Mesenchymal stem cell (in vitro differentiated cells and primary cell): ENCODE measurements around the gene VTI1A.

ENCODE experiments used
- DNase-seq: peaks from one replicate; pipeline ENCODE4 v3.0.0-alpha.2; 2013
- H2AFZ ChIP-seq: one replicate; pipeline ENCODE4 v1.6.1; 2013; ENCODE audit warnings: low read depth, mild to moderate bottlenecking, control low read depth, inconsistent platforms, low read length, moderate library complexity
- H2AK5ac ChIP-seq: 2 replicates; pipeline ENCODE4 v1.6.1; 2013; ENCODE audit warnings: low read length, moderate library complexity, mild to moderate bottlenecking, inconsistent platforms; ENCODE audit not compliant: severe bottlenecking
- H2BK120ac ChIP-seq: one replicate; pipeline ENCODE4 v1.6.1; 2013; ENCODE audit warnings: low read depth, mild to moderate bottlenecking, inconsistent platforms, low read length, moderate library complexity
- H2BK12ac ChIP-seq, 2 experiments: one replicate each; pipeline ENCODE4 v1.6.1; 2013; ENCODE audit warnings: inconsistent platforms in 2 of 2, low read length in 2 of 2, mild to moderate bottlenecking in 2 of 2, moderate library complexity in 2 of 2, control low read depth in 1 of 2
- H2BK15ac ChIP-seq: one replicate; pipeline ENCODE4 v1.6.1; 2013; ENCODE audit warnings: mild to moderate bottlenecking, low read depth, inconsistent platforms; ENCODE audit not compliant: poor library complexity, severe bottlenecking
- H2BK5ac ChIP-seq: 2 replicates; pipeline ENCODE4 v1.6.1; 2013; ENCODE audit warnings: low read depth, mild to moderate bottlenecking, low read length, control low read depth, inconsistent platforms; ENCODE audit not compliant: poor library complexity, severe bottlenecking
- H3K14ac ChIP-seq, 2 experiments: one replicate each; pipeline ENCODE4 v1.6.1; 2013; ENCODE audit warnings: inconsistent platforms in 2 of 2, low read length in 2 of 2, control low read depth in 1 of 2, mild to moderate bottlenecking in 1 of 2, moderate library complexity in 1 of 2
- H3K18ac ChIP-seq, 2 experiments: one replicate each; pipeline ENCODE4 v1.6.1; 2013; ENCODE audit warnings: inconsistent platforms in 2 of 2, low read length in 2 of 2, control low read depth in 1 of 2, low read depth in 1 of 2, mild to moderate bottlenecking in 1 of 2
- H3K23ac ChIP-seq, 2 experiments: one replicate each; pipeline ENCODE4 v1.6.1; 2013; ENCODE audit warnings: inconsistent platforms in 2 of 2, low read length in 2 of 2, mild to moderate bottlenecking in 2 of 2, moderate library complexity in 2 of 2, control low read depth in 1 of 2
- H3K27ac ChIP-seq: 2 replicates; pipeline ENCODE4 v1.5.1; 2013; ENCODE audit warnings: mild to moderate bottlenecking, moderate library complexity, low read length, control low read depth, inconsistent platforms; ENCODE audit not compliant: poor library complexity, severe bottlenecking
- H3K27me3 ChIP-seq, 2 experiments: 2 replicates each; pipeline versions ENCODE4 v1.6.1 to v1.7.0; 2013; ENCODE audit warnings: low read length in 2 of 2, mild to moderate bottlenecking in 2 of 2, moderate library complexity in 2 of 2, control low read depth in 1 of 2, inconsistent platforms in 1 of 2; ENCODE audit not compliant: control insufficient read depth in 1 of 2, insufficient read depth in 1 of 2
- H3K36me3 ChIP-seq, 2 experiments: 2 replicates each; pipeline versions ENCODE4 v1.6.1 to v1.7.0; 2013; ENCODE audit warnings: low read length in 2 of 2, control low read depth in 1 of 2, inconsistent platforms in 1 of 2, low read depth in 1 of 2, mild to moderate bottlenecking in 1 of 2; ENCODE audit not compliant: insufficient read depth in 2 of 2, control insufficient read depth in 1 of 2
- H3K4ac ChIP-seq, 2 experiments: one replicate each; pipeline ENCODE4 v1.6.1; 2013; ENCODE audit warnings: inconsistent platforms in 2 of 2, low read length in 2 of 2, mild to moderate bottlenecking in 2 of 2, moderate library complexity in 2 of 2, control low read depth in 1 of 2, low read depth in 1 of 2
- H3K4me1 ChIP-seq: 2 replicates; pipeline ENCODE4 v1.6.1; 2013; ENCODE audit warnings: low read depth, low read length, control low read depth; ENCODE audit not compliant: control insufficient read depth, insufficient read depth
- H3K4me2 ChIP-seq: 2 replicates; pipeline ENCODE4 v1.6.1; 2013; ENCODE audit warnings: low read length, mild to moderate bottlenecking, inconsistent platforms; ENCODE audit not compliant: poor library complexity, severe bottlenecking
- H3K4me3 ChIP-seq, 2 experiments: 2 replicates each; pipeline versions ENCODE4 v1.5.1 to v1.7.0; 2013; ENCODE audit warnings: low read length in 2 of 2, mild to moderate bottlenecking in 2 of 2, control low read depth in 1 of 2, low read depth in 1 of 2; ENCODE audit not compliant: insufficient read depth in 1 of 2
- H3K79me1 ChIP-seq: replicated peaks from 2 replicates; pipeline ENCODE4 v1.6.1; 2013; ENCODE audit warnings: mild to moderate bottlenecking, control low read depth, low read length, inconsistent platforms; ENCODE audit not compliant: poor library complexity, severe bottlenecking
- H3K9ac ChIP-seq: 2 replicates; pipeline ENCODE4 v1.7.0; 2013; ENCODE audit warnings: mild to moderate bottlenecking, low read length, moderate library complexity
- H3K9me3 ChIP-seq: 2 replicates; pipeline ENCODE4 v1.7.0; 2013; ENCODE audit warnings: mild to moderate bottlenecking, low read length; ENCODE audit not compliant: control insufficient read depth
- H4K8ac ChIP-seq: one replicate; pipeline ENCODE4 v1.6.1; 2013; ENCODE audit warnings: inconsistent platforms, mild to moderate bottlenecking, low read length, moderate library complexity
- H4K91ac ChIP-seq: one replicate; pipeline ENCODE4 v1.6.1; 2013; ENCODE audit warnings: mild to moderate bottlenecking, low read length, inconsistent platforms
- WGBS: methylation state at CpG from one replicate; pipeline ENCODE4 v1.1.7; 2013; ENCODE audit warnings: mixed read lengths; 5-methylcytosine and 5-hydroxymethylcytosine counted together

VTI1A gene

GRCh38 chr10:112855134-112855533 lies 408.1 kb downstream of the VTI1A start:
- no peak overlapping the region for H3K27ac ChIP-seq
- DNase-seq: no peak
- no peak overlapping the region for H3K23ac ChIP-seq
- no peak overlapping the region for H3K14ac ChIP-seq
- no peak overlapping the region for H3K4ac ChIP-seq
- H3K36me3 ChIP-seq: no peaks in the 10 kb centered on the region
- H2BK120ac ChIP-seq: no peak overlapping the region
- H3K18ac ChIP-seq: no peak overlapping the region
- WGBS: 85% methylated on average over 4 of the region's 4 CpGs
- no peak overlapping the region for H4K8ac ChIP-seq
- H2AFZ ChIP-seq: no peak overlapping the region
- H3K4me2 ChIP-seq: no peak overlapping the region
- H3K79me1 ChIP-seq: no peaks in the 10 kb centered on the region
- no peak overlapping the region for H2AK5ac ChIP-seq
- peaks cover 0 to 16% of the 10 kb centered on the region in 2 experiments for H3K27me3 ChIP-seq
- no peak overlapping the region for H3K4me3 ChIP-seq
- no peak overlapping the region for H4K91ac ChIP-seq
- no peak overlapping the region for H2BK12ac ChIP-seq
- H3K4me1 ChIP-seq: peaks cover 1% of the 10 kb centered on the region
- peaks cover 15% of the 10 kb centered on the region for H3K9me3 ChIP-seq
- no peak overlapping the region for H2BK15ac ChIP-seq
- H2BK5ac ChIP-seq: no peak overlapping the region
- H3K9ac ChIP-seq: no peak overlapping the region

DNA sequence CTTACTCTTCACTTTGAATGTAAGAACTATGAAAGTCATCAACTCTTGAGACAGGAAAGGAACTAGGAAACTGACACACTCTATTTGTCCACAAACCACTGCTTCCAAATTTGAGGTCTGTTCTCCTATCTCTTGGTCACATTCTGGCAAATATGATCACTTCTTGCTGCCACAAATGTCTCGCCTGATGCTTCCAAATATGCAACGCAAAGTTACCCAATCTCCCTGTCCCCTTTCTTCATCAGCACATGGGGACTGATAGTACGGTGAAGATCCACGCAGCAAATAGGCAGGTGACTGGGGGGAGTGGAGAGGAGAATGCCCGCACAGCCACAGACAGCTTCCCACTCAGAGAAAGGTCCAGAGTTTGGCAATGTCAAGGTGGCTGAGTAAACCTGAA lies 410.5 kb downstream of the VTI1A start:
- no peaks in the 10 kb centered on the region for H3K79me1 ChIP-seq
- H2BK120ac ChIP-seq: no peak overlapping the region
- peaks cover 0 to 24% of the 10 kb centered on the region in 2 experiments for H3K27me3 ChIP-seq
- H2BK12ac ChIP-seq: no peak overlapping the region
- no peaks in the 10 kb centered on the region for H3K4me1 ChIP-seq
- no peak overlapping the region for H2BK15ac ChIP-seq
- DNase-seq: no peak
- H4K91ac ChIP-seq: no peak overlapping the region
- no peak overlapping the region for H3K27ac ChIP-seq
- no peak overlapping the region for H3K4me3 ChIP-seq
- no peak overlapping the region for H2BK5ac ChIP-seq
- no peak overlapping the region for H3K23ac ChIP-seq
- peak overlapping the region in 1 of 2 experiments; percentile 20 for H3K14ac ChIP-seq
- 100% methylated on average over 5 of the region's 5 CpGs for WGBS
- H3K4me2 ChIP-seq: no peak overlapping the region
- peaks cover 21% of the 10 kb centered on the region for H3K9me3 ChIP-seq
- no peak overlapping the region for H2AK5ac ChIP-seq
- no peak overlapping the region for H2AFZ ChIP-seq
- H3K4ac ChIP-seq: no peak overlapping the region
- H3K9ac ChIP-seq: no peak overlapping the region
- no peak overlapping the region for H3K18ac ChIP-seq
- H3K36me3 ChIP-seq: no peaks in the 10 kb centered on the region
- H4K8ac ChIP-seq: no peak overlapping the region

- no peak overlapping the region for H2BK120ac ChIP-seq
These were observed 412.1 kb downstream of the VTI1A start for GRCh38 chr10:112858986-112859651.

DNA sequence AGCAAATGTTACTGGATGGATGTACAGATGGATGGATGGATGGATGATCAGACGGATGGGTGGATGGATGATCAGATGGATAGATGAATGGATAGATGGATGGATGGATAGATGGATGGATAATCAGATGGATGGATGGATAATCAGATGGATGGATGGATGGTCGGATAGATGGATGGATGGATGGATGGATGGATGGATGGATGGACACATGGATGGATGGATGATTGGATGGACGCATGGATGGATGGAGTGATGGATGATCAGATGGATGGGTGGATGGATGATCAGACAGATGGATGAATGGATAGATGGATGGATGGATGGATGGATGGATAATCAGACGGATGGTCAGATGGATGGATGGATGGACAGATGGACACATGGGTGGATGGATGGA lies 412.8 kb downstream of the VTI1A start:
- Histone ChIP-seq H3K36me3 (no peaks in the 10 kb centered on the region), H3K23ac (no peak overlapping the region), H4K8ac (no peak overlapping the region), H3K27me3 (peaks cover 0 to 24% of the 10 kb centered on the region in 2 experiments), H3K4me3 (no peak overlapping the region), H2AFZ (no peak overlapping the region), H2BK5ac (no peak overlapping the region), H3K4ac (no peak overlapping the region), H2BK120ac (no peak overlapping the region), H3K9ac (no peak overlapping the region), H2BK15ac (no peak overlapping the region), H2BK12ac (no peak overlapping the region), H2AK5ac (no peak overlapping the region), H3K9me3 (peaks cover 36% of the 10 kb centered on the region), H3K18ac (no peak overlapping the region), H3K14ac (no peak overlapping the region), H3K4me1 (no peaks in the 10 kb centered on the region), H3K27ac (no peak overlapping the region), H3K79me1 (no peaks in the 10 kb centered on the region), H3K4me2 (no peak overlapping the region), H4K91ac (no peak overlapping the region)
- WGBS: 93% methylated on average over 4 of the region's 4 CpGs
- no peak for DNase-seq

More at GRCh38 chr10:112858986-112859651, 412.1 kb downstream of the VTI1A start:
- Histone ChIP-seq H3K14ac (no peak overlapping the region), H3K4me2 (no peak overlapping the region), H3K4me1 (no peaks in the 10 kb centered on the region), H3K27me3 (peaks cover 0 to 24% of the 10 kb centered on the region in 2 experiments), H3K4me3 (no peak overlapping the region), H4K8ac (no peak overlapping the region), H3K18ac (no peak overlapping the region), H2BK15ac (no peak overlapping the region), H3K9ac (no peak overlapping the region), H3K79me1 (no peaks in the 10 kb centered on the region), H4K91ac (no peak overlapping the region), H3K4ac (no peak overlapping the region), H2BK5ac (no peak overlapping the region), H3K9me3 (peaks cover 29% of the 10 kb centered on the region), H3K23ac (no peak overlapping the region), H2AK5ac (no peak overlapping the region), H3K27ac (no peak overlapping the region), H2AFZ (no peak overlapping the region), H3K36me3 (no peaks in the 10 kb centered on the region), H2BK12ac (no peak overlapping the region)
- peak; percentile 8 for DNase-seq
- 82% methylated on average over 10 of the region's 10 CpGs for WGBS
